ENCODE results near the gene ESPN.
A peak's percentile ranks its signal among the peaks of the same experiment; 100 is the strongest.
"Not testable (repeated sequence)": the region's sequence is repeated elsewhere in the genome, so short reads cannot be mapped to it uniquely, and the experiment has no call there.

The ESPN gene

DNA sequence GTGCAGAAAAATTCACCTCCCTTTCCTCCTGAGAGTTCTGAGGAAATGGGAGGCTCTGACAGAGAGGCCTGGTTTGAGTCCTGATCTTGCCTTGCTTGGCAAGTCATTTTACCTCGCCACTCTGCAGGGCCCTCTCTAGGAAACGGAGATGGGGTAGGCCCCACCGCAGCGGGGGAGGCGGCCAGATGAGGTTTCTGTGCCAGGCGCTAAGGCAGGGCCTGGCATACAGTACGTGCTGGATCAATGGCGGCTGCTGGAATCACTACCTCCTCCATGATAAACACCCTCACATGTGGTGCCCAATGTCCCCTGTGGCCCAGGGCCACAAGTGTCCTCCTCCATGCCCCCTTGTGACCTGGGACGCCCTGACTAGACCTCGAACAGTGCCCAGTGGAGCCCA lies 67.4 kb downstream of the ESPN start:
- DNase-seq (ENCODE audit: low read depth), result no peak
- no peak for TF ChIP-seq CTCF (IDR thresholded peaks at IDR 0.05; ENCODE audit: control insufficient read depth, insufficient read depth, low read depth, low read length, missing control alignments)
- H3K4me3 ChIP-seq (ENCODE audit: control insufficient read depth, low read depth, low read length), result no peak overlapping the region

GRCh38 chr1:6493834-6494223 lies 69.3 kb downstream of the ESPN start:
- H3K4me3 ChIP-seq (ENCODE audit: control insufficient read depth, low read depth, low read length); DNase-seq (ENCODE audit: low read depth): not testable (repeated sequence)

DNA sequence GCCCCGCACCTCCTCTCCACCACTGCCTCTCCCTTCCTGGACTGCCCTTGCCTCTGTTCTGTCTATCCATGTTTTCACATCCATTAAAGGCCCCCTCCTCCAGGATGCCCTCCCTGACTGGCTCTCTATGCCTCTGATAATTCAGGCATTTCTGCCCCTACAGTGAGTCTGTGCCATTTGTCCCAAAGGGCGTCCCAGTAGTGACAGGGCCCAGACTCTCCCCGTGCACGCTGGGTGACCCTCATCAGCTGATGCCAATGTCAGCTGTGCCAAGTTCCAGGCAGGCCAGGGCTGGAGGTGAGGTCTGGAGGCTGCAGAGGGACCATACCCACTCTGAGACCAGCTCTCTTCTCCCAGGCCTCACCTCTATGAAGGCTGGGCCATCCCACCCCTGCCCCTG lies 70.1 kb downstream of the ESPN start:
- no peak for TF ChIP-seq CTCF (IDR thresholded peaks at IDR 0.05; ENCODE audit: control insufficient read depth, insufficient read depth, low read depth, low read length, missing control alignments)
- no peak for DNase-seq (ENCODE audit: low read depth)

GRCh38 chr1:6495041-6495441 lies 70.5 kb downstream of the ESPN start:
- TF ChIP-seq CTCF (IDR thresholded peaks at IDR 0.05; ENCODE audit: control insufficient read depth, insufficient read depth, low read depth, low read length, missing control alignments), result no peak
- no peak overlapping the region for H3K4me3 ChIP-seq (ENCODE audit: control insufficient read depth, low read depth, low read length)
- no peak for DNase-seq (ENCODE audit: low read depth)

More for the DNA sequence above, 70.1 kb downstream of the ESPN start:
- no peak overlapping the region for H3K4me3 ChIP-seq (ENCODE audit: control insufficient read depth, low read depth, low read length)

GRCh38 chr1:6495540-6496364 lies 71.2 kb downstream of the ESPN start:
- peak overlapping the region; percentile 67 for H3K4me3 ChIP-seq (ENCODE audit: control insufficient read depth, low read depth, low read length)
- no peak for DNase-seq (ENCODE audit: low read depth)
- TF ChIP-seq CTCF (IDR thresholded peaks at IDR 0.05; ENCODE audit: control insufficient read depth, insufficient read depth, low read depth, low read length, missing control alignments), result no peak

- TF ChIP-seq CTCF (IDR thresholded peaks at IDR 0.05; ENCODE audit: control insufficient read depth, insufficient read depth, low read depth, low read length, missing control alignments), result no peak
- no peak for DNase-seq (ENCODE audit: low read depth)
- H3K4me3 ChIP-seq (ENCODE audit: control insufficient read depth, low read depth, low read length), result peak overlapping the region; percentile 67
These were observed 71.8 kb downstream of the ESPN start for GRCh38 chr1:6496365-6496721.

- DNase-seq (ENCODE audit: low read depth), result no peak
- no peak for TF ChIP-seq CTCF (IDR thresholded peaks at IDR 0.05; ENCODE audit: control insufficient read depth, insufficient read depth, low read depth, low read length, missing control alignments)
- peak overlapping the region; percentile 67 for H3K4me3 ChIP-seq (ENCODE audit: control insufficient read depth, low read depth, low read length)
These were observed 72.3 kb downstream of the ESPN start for GRCh38 chr1:6496890-6497214.
